SHP77 treated with DMSO at 0.1 percent for 48 hours (cell line): ENCODE data around the gene LRMDA.

ENCODE experiments used
- DNase-seq: peaks from one replicate; lab custom pipeline; 2025; lab: John Stamatoyannopoulos, UW

Gene LRMDA

GRCh38 chr10:75875740-75876139, 444.3 kb downstream of the LRMDA start:
- no peak for DNase-seq

DNA sequence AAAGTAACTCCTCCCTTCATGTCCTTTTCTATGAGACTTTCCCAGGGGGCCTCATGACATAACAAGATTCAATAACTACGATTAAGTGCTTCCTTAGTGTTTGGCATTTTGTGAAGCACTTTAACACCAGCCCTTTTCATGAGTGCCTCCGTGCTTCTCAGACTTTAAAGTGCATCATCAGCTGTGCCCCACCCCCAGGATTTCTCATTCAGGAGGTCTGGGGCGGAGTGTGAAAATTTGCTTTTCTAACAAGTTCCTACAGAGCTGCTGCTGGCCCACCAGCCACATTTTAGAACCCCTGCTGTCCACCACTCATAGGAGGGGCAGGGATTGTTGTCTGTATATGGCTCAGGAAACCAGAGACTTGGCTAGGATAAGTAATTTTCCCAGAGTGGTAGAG, 445.3 kb downstream of the LRMDA start:
- no peak for DNase-seq

- DNase-seq = no peak
Measured at GRCh38 chr10:75877877-75878276, 446.5 kb downstream of the LRMDA start.

DNA sequence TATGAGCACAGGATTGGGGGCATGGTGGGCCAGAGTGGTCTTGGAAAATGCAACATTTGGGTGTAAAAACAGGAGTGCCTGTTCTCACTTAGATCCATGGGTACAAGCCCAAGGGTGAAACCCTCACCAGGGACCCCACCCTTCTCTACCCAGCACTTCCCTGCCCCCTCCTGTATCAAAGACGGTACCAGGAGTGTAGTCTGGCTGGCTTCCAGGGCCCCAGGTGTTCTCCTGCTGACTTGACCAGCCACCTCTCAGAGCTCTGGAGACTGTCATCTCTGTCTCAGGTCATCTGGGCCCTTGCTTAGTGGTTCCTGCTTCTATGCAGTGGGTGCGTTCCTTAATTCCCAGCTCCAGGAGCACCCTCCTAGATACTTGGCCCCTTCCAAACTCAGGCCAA, 447.2 kb downstream of the LRMDA start:
- no peak for DNase-seq

DNA sequence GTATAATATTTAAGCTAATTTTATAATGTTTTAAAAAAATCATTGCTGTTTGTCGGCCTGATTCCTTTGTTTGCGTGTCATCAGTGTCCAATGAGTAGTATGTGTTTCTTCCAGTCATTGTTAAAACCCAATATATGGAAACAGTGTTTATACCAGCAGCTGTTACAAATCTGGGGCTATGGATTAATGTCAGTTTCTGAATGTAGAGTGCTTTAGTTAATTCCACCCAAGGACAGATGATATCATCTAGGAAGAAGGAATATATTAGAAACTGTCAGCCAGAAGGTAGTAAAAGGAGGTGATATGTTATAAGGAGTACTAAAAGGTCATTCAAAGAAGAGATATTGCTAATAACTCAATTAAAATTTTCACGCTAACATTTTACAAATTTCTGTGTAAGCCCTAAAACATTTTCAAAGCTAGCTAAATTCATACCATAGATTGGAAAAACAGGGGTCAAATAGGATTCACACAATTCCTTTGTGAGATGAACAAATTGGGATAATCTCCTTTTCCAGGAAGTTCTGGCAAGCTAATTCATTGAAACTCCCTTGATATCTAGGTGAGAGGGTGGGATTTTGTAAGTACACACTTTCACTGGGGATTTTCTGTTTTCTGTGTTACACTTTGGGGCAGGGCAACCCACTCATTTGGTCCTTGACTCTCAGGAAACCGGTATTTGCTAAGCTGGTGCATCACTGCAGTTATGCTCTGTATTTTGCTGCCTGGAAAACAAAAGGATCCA, 448.8 kb downstream of the LRMDA start:
- no peak for DNase-seq

- DNase-seq = no peak
Measured at GRCh38 chr10:75883081-75884072, 452.0 kb downstream of the LRMDA start.

GRCh38 chr10:75884808-75885207, 453.4 kb downstream of the LRMDA start:
- DNase-seq = no peak

- DNase-seq = no peak
Measured at GRCh38 chr10:75887369-75887768, 455.9 kb downstream of the LRMDA start.

- no peak for DNase-seq
Measured at GRCh38 chr10:75887992-75888680, 456.7 kb downstream of the LRMDA start.

GRCh38 chr10:75889051-75889450, 457.6 kb downstream of the LRMDA start:
- DNase-seq = no peak

- DNase-seq = no peak
Measured at GRCh38 chr10:75894761-75895160, 463.3 kb downstream of the LRMDA start.

DNA sequence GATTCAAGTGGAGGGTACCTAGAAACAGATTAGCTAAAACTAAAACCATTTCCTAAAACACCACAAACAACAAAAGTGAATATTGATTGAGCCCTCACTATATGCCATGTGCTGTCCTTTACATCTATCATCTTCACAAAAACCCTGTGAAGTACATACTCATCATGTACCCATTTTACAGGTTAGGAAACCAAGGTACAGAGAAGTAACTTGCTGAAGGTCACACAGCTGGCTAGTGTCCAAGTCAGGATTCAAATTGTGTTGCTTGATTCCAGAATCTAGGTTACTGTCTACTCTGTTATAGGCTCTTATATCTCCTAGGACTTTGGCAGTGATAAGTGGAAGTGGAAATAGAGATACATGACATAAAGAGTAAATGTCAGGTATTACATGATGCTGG, 463.8 kb downstream of the LRMDA start:
- DNase-seq = no peak

DNA sequence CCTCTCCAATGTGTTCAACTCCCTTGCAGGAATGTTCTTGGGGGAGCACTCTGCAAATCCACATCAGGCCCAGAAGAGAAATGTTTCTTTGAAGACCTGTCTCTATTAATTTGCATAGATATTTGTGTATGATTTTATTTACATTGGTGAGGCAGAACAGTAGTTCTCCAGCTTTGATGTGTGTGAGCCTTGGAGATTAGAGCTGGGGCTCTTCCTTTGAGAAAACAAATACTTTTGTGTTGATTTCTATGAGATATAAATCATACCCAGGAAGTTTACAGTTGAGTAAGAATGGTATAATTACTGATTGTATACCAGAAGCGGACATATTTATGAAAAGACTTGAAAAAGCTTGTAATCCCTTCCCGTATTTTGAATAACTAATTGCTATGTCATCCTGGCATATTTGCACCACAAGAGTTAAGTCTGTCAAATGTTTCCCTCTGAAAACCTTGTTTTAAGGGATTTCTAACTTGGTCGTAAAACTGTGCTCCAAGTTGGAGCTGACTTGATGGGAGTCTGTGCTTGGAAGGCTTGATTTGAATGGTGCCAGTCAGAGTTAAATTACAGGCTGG, 468.5 kb downstream of the LRMDA start:
- DNase-seq = no peak

DNA sequence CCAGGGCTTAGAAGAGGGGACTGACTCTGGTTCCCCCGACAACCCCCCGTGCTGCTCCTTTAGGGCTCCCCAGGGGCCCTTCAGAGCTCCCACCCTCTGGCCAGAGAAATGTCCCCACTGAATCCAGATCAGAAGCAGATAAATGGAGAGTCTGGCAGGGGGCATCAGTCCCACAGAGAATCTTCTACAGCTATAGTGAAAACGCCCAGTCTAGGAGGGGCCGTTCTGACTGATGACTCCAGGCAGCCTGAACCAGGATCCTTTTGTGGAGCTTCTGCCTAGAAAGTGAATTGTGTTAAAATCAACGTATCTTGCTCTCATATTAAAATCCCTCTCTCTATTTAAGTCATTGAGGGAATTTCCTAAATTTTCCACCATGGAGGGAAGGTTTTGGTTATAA, 471.4 kb downstream of the LRMDA start:
- no peak for DNase-seq

DNA sequence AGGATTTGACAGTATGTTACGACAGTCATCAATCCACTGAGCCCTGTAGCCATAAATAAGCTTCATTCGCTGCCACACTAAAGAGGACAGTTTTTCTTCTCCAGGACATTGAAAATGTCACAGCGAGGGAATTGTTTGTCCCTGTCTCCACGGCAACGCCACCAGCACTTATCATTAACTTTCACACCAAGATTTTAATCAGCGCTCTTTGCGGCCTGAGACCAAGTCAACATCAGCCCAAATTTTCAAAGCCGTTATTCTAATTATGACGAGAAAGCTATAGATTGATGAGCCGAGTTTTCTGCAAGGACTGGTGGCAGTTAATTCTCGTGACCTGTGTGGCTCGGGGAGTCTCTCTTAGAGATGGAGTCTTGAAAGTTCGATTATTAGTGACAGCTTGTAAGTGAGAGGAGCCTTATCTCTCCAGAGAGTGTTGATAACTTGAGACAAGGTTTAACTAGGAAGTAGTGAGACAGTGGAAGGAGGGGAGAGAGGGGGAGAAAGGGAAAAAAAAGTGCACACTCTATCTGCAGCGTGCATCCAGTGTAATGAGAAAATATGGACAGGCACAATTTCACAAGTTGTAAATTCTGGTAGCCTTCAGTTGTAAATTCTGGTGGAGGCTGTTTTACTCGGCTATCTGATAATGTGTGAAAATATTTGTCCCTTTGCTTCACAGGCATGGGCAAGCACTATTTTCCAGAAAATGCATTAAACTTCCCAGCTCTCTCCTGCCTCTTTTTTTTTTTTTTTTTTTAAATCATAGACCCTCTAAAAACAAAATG, 473.3 kb downstream of the LRMDA start:
- DNase-seq = no peak

DNA sequence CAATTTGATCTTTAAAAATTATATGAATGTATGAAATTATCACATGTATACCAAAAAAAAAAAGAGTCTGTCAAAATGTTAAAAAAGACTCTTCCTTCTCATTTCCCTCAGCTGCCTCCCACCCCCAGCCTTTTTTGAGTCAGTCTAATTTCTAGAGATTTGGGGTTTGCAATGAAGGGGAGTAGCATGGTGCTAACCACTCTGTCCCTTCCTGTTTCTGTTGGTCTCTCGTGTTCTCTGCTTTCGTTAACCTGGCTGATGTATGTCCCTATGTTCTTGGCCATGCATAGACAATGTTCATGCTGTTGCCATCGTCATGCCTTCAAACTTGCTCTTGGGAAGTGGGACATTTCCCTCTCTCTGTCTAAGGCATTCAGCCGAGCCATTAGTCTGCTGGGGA, 474.1 kb downstream of the LRMDA start:
- no peak for DNase-seq

GRCh38 chr10:75910032-75910431, 478.6 kb downstream of the LRMDA start:
- DNase-seq = no peak

GRCh38 chr10:75911426-75911825, 480.0 kb downstream of the LRMDA start:
- no peak for DNase-seq

DNA sequence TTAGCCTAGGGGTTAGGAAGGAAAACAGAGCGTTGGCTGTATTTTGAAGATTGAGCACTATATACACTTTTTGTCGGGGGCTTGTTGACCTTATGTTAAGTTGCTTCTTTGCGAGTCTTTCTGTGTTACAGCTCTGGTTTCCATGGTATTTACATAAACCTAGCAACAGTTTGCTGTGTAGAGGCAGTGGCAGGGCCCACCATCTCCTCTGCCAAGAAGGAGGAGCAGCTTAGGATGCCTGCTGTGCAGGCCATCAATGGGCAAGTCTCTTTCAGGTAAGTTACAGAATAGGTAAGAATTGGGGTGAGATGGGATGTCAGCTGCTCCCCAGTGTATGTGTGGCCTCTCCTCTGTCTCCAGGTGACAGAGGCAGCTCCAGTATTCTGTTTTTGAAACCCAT, 485.5 kb downstream of the LRMDA start:
- DNase-seq = no peak

- DNase-seq = no peak
Measured at GRCh38 chr10:75919913-75920312, 488.5 kb downstream of the LRMDA start.

DNA sequence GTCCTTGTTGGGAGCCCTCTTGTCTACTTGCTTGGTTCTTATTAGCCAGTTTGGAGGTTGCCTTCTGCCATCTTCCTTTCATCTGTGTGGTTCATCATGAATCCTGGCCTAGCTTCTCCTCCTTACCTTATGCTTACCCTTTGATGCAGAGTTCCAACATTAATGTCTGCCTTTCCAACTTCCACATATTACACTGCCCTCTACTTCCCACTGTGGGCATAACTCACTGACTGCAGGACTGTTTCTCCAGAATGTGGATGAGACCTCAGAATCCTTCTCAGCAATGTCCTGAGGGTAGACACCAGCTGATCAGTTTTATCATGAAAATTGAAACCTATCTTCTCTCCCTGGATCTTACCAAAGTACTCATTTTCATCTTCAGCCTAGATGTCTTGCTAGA, 491.0 kb downstream of the LRMDA start:
- no peak for DNase-seq
